GM12878 (cell line): Measurements from ENCODE around the gene COL16A1. TPM values are rescaled to one million over a fixed set of nuclear protein-coding genes. Genes with fewer than 3 reads are reported as not detected.

Experiments
- CTCF ChIP-seq, 3 experiments: IDR thresholded peaks in 2 of 3; conservative IDR thresholded peaks in 1 of 3; 2 replicates each; pipeline ENCODE4 v1.5.1; 2011; ENCODE audit warnings: low read depth in 3 of 3, low read length in 3 of 3, mild to moderate bottlenecking in 3 of 3, control low read depth in 2 of 3, moderate library complexity in 2 of 3, inconsistent platforms in 1 of 3, mixed read lengths in 1 of 3; ENCODE audit not compliant: control insufficient read depth in 2 of 3, insufficient read depth in 1 of 3; ENCODE audit errors: extremely low read depth in 1 of 3
- IRF3 ChIP-seq: fragments of 450-650 bp; IDR thresholded peaks from 2 replicates; pipeline ENCODE4 v1.6.1; 2014; ENCODE audit warnings: mild to moderate bottlenecking
- NKRF ChIP-seq: fragments of 450-650 bp; conservative IDR thresholded peaks from 2 replicates; pipeline ENCODE4 v1.6.1; 2017; ENCODE audit warnings: mild to moderate bottlenecking, moderate library complexity
- RCOR1 ChIP-seq: conservative IDR thresholded peaks from 2 replicates; pipeline ENCODE4 v1.6.1; 2012; ENCODE audit warnings: low read depth, low read length, improper control_type of control experiment
- polyA plus RNA-seq, 11 experiments: library from polyadenylated mRNA; depleted of rRNA in 4 of 11; unstranded in 6 of 11; stranded (reverse) in 5 of 11; fragments of >200 nt; fragmentation: Nextera tagmentation in 4 of 11; fragmentation: Illumina TruSeq in 1 of 11; extraction: Ambion mirVana in 4 of 11; extraction: Trizol in 1 of 11; gene quantifications; 1 replicate in 1 of 11; 2 replicates in 10 of 11; pipeline versions ENCODE4 v1.2.1 to v1.2.3, GENCODE V29; 2011 to 2016; ENCODE audit warnings: inconsistent platforms in 2 of 11, missing spikeins in 2 of 11, low read depth in 1 of 11
- total RNA-seq, 4 experiments: library from RNA; depleted of rRNA in 3 of 4; stranded (reverse); fragments of >200 nt in 3 of 4; fragmentation: Illumina TruSeq in 1 of 4; extraction: Trizol in 1 of 4; gene quantifications; 2 replicates each; pipeline versions ENCODE4 v1.2.1 to v1.2.3, GENCODE V29; 2013 to 2021
- TF ChIP-seq, protein P1 (sequence below): IDR thresholded peaks from 2 replicates; pipeline ENCODE4 v1.6.1; 2012; ENCODE audit warnings: improper control_type of control experiment, low read depth, low read length; ENCODE audit not compliant: insufficient replicate concordance

Gene COL16A1
- total and polyA plus RNA-seq, 10 of the 15 experiments (the other 5 are each of a cell fraction or from before 2014, with no cell fraction given) = 0.02 to 3.7 (median 0.59) TPM

GRCh38 chr1:31685795-31686194 is 18.0 kb downstream of the COL16A1 start (continued):
- no peak for TF ChIP-seq IRF3
- no peak for TF ChIP-seq NKRF
- TF ChIP-seq, protein P1, sequence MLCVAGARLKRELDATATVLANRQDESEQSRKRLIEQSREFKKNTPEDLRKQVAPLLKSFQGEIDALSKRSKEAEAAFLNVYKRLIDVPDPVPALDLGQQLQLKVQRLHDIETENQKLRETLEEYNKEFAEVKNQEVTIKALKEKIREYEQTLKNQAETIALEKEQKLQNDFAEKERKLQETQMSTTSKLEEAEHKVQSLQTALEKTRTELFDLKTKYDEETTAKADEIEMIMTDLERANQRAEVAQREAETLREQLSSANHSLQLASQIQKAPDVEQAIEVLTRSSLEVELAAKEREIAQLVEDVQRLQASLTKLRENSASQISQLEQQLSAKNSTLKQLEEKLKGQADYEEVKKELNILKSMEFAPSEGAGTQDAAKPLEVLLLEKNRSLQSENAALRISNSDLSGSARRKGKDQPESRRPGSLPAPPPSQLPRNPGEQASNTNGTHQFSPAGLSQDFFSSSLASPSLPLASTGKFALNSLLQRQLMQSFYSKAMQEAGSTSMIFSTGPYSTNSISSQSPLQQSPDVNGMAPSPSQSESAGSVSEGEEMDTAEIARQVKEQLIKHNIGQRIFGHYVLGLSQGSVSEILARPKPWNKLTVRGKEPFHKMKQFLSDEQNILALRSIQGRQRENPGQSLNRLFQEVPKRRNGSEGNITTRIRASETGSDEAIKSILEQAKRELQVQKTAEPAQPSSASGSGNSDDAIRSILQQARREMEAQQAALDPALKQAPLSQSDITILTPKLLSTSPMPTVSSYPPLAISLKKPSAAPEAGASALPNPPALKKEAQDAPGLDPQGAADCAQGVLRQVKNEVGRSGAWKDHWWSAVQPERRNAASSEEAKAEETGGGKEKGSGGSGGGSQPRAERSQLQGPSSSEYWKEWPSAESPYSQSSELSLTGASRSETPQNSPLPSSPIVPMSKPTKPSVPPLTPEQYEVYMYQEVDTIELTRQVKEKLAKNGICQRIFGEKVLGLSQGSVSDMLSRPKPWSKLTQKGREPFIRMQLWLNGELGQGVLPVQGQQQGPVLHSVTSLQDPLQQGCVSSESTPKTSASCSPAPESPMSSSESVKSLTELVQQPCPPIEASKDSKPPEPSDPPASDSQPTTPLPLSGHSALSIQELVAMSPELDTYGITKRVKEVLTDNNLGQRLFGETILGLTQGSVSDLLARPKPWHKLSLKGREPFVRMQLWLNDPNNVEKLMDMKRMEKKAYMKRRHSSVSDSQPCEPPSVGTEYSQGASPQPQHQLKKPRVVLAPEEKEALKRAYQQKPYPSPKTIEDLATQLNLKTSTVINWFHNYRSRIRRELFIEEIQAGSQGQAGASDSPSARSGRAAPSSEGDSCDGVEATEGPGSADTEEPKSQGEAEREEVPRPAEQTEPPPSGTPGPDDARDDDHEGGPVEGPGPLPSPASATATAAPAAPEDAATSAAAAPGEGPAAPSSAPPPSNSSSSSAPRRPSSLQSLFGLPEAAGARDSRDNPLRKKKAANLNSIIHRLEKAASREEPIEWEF = no peak
- no peak for TF ChIP-seq RCOR1
- TF ChIP-seq CTCF (IDR thresholded peaks at IDR 0.05 in 2 of 3, conservative IDR thresholded peaks at IDR 0.05 in 1 of 3; ENCODE audit: control insufficient read depth in 2 of 3, extremely low read depth in 1 of 3, insufficient read depth in 1 of 3, low read depth in 3 of 3, low read length in 3 of 3) = no peak
